SK-N-SH treated with all-trans-retinoic acid at 6 μM for 48 hours (cell line): ENCODE results near the gene FNTB.

Experiments
- ATAC-seq: fragments of 200-7000 bp; cut with Tn5 transposase; 3 replicates; pipeline ENCODE4 v1.9.1; 2020; ENCODE audit warnings: mild to moderate bottlenecking, moderate library complexity
- ARNTL ChIP-seq: fragments of 450-650 bp; formaldehyde crosslinking; IDR thresholded peaks from 2 replicates; pipeline ENCODE4 v1.5.0; 2020; ENCODE audit warnings: low read depth, mild to moderate bottlenecking, moderate library complexity, borderline replicate concordance
- BACH2 ChIP-seq: fragments of 250-450 bp; sonication (Bioruptor Pico); IDR thresholded peaks from 2 replicates; pipeline ENCODE4 v1.9.0; 2021; ENCODE audit warnings: mild to moderate bottlenecking, borderline replicate concordance
- CREB5 ChIP-seq: fragments of 250-450 bp; sonication (Bioruptor Pico); IDR thresholded peaks from 2 replicates; pipeline ENCODE4 v1.5.1; 2020; ENCODE audit warnings: low read depth, mild to moderate bottlenecking, moderate library complexity
- CSDC2 ChIP-seq: fragments of 250-450 bp; sonication (Bioruptor Pico); IDR thresholded peaks from 2 replicates; pipeline ENCODE4 v1.5.0; 2020; ENCODE audit warnings: mild to moderate bottlenecking, moderate library complexity
- CSRNP3 ChIP-seq: fragments of 250-450 bp; sonication (Bioruptor Pico); IDR thresholded peaks from 2 replicates; pipeline ENCODE4 v1.5.1; 2021; ENCODE audit warnings: mild to moderate bottlenecking, moderate library complexity
- ESRRG ChIP-seq: fragments of 250-450 bp; sonication (Bioruptor Pico); IDR thresholded peaks from 2 replicates; pipeline ENCODE4 v1.6.1; 2021; ENCODE audit warnings: mild to moderate bottlenecking
- ISL1 ChIP-seq: fragments of 250-450 bp; sonication (Bioruptor Pico); IDR thresholded peaks from 2 replicates; pipeline ENCODE4 v2.1.2; 2022; ENCODE audit warnings: mild to moderate bottlenecking, moderate library complexity
- OSR1 ChIP-seq: fragments of 250-450 bp; sonication (Bioruptor Pico); IDR thresholded peaks from 2 replicates; pipeline ENCODE4 v1.8.0; 2022; ENCODE audit warnings: moderate library complexity, mild to moderate bottlenecking, inconsistent platforms
- PATZ1 ChIP-seq: fragments of 250-450 bp; sonication (Bioruptor Pico); IDR thresholded peaks from 2 replicates; pipeline ENCODE4 v1.8.0; 2020; ENCODE audit warnings: mild to moderate bottlenecking, moderate library complexity, borderline replicate concordance
- PPARA ChIP-seq: fragments of 250-450 bp; sonication (Bioruptor Pico); IDR thresholded peaks from 2 replicates; pipeline ENCODE4 v1.5.0; 2020; ENCODE audit warnings: mild to moderate bottlenecking, borderline replicate concordance
- RARB ChIP-seq: fragments of 250-450 bp; sonication (Bioruptor Pico); IDR thresholded peaks from 2 replicates; pipeline ENCODE4 v1.8.0; 2021; ENCODE audit warnings: mild to moderate bottlenecking, moderate library complexity
- SNAI2 ChIP-seq: fragments of 250-450 bp; sonication (Bioruptor Pico); IDR thresholded peaks from 2 replicates; pipeline ENCODE4 v1.5.0; 2020; ENCODE audit warnings: mild to moderate bottlenecking, moderate library complexity
- TCF4 ChIP-seq: fragments of 250-450 bp; sonication (Bioruptor Pico); IDR thresholded peaks from 2 replicates; pipeline ENCODE4 v1.8.0; 2021; ENCODE audit warnings: mild to moderate bottlenecking, moderate library complexity, borderline replicate concordance
- TSHZ2 ChIP-seq: fragments of 250-450 bp; sonication (Bioruptor Pico); IDR thresholded peaks from 2 replicates; pipeline ENCODE4 v1.5.0; 2020; ENCODE audit warnings: mild to moderate bottlenecking, moderate library complexity
- ZC3H10 ChIP-seq: fragments of 250-450 bp; sonication (Bioruptor Pico); IDR thresholded peaks from 2 replicates; pipeline ENCODE4 v1.5.1; 2021; ENCODE audit warnings: mild to moderate bottlenecking, moderate library complexity
- ZFP3 ChIP-seq: fragments of 250-450 bp; sonication (Bioruptor Pico); IDR thresholded peaks from 2 replicates; pipeline ENCODE4 v1.5.0; 2020; ENCODE audit warnings: mild to moderate bottlenecking, moderate library complexity
- ZFP30 ChIP-seq: fragments of 450-650 bp; formaldehyde crosslinking; IDR thresholded peaks from 2 replicates; pipeline ENCODE4 v1.5.0; 2022; ENCODE audit warnings: mild to moderate bottlenecking, moderate library complexity
- ZNF565 ChIP-seq: fragments of 450-650 bp; formaldehyde crosslinking; conservative IDR thresholded peaks from 2 replicates; pipeline ENCODE4 v1.5.0; 2020; ENCODE audit warnings: low read depth, mild to moderate bottlenecking, moderate library complexity
- ZNF70 ChIP-seq: fragments of 450-650 bp; formaldehyde crosslinking; IDR thresholded peaks from 2 replicates; pipeline ENCODE4 v1.5.0; 2020; ENCODE audit warnings: mild to moderate bottlenecking, moderate library complexity
- ZNF8 ChIP-seq: fragments of 450-650 bp; formaldehyde crosslinking; IDR thresholded peaks from 2 replicates; pipeline ENCODE4 v1.5.0; 2020; ENCODE audit warnings: mild to moderate bottlenecking, moderate library complexity
- TF ChIP-seq, protein P1 (sequence below): fragments of 250-450 bp; sonication (Bioruptor Pico); IDR thresholded peaks from 2 replicates; pipeline ENCODE4 v1.8.0; 2021; ENCODE audit warnings: low read depth, mild to moderate bottlenecking, moderate library complexity, borderline replicate concordance

The FNTB gene

GRCh38 chr14:65077318-65077717, 90.6 kb downstream of the FNTB start:
- ATAC-seq, result no peak
- TF ChIP-seq SNAI2 (no peak), ZFP30 (CRISPR knock-in tag) (no peak), ISL1 (CRISPR knock-in tag) (no peak), OSR1 (CRISPR knock-in tag) (no peak), CSDC2 (CRISPR knock-in tag) (no peak), ESRRG (CRISPR knock-in tag) (no peak), ARNTL (CRISPR knock-in tag) (no peak), PATZ1 (CRISPR knock-in tag) (no peak), RARB (CRISPR knock-in tag) (no peak), CREB5 (CRISPR knock-in tag) (no peak), PPARA (CRISPR knock-in tag) (no peak), BACH2 (CRISPR knock-in tag) (no peak)
- TF ChIP-seq, protein P1, sequence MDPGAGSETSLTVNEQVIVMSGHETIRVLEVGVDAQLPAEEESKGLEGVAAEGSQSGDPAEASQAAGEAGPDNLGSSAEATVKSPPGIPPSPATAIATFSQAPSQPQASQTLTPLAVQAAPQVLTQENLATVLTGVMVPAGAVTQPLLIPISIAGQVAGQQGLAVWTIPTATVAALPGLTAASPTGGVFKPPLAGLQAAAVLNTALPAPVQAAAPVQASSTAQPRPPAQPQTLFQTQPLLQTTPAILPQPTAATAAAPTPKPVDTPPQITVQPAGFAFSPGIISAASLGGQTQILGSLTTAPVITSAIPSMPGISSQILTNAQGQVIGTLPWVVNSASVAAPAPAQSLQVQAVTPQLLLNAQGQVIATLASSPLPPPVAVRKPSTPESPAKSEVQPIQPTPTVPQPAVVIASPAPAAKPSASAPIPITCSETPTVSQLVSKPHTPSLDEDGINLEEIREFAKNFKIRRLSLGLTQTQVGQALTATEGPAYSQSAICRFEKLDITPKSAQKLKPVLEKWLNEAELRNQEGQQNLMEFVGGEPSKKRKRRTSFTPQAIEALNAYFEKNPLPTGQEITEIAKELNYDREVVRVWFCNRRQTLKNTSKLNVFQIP (CRISPR knock-in tag), result no peak

DNA sequence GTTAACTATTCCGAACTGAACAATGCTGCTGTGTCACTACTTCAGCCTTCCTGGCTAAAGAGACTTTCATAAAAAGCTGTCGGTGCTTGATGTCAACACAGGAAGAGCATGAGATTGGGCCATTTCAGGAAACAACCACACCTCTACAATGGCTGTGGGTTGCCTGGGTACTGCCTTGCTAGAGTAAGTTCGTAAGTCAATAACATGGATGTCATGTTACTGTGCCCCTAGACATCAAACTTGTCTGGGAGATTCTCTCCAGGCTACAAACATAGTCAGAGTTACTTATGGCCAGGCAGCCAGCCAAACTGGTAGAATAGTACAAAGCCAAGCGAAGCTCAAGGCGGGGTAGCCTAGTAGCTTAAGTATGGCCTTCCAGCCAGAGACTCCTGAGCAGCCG, 92.5 kb downstream of the FNTB start:
- no peak for TF ChIP-seq SNAI2
- no peak for TF ChIP-seq OSR1 (CRISPR knock-in tag)
- TF ChIP-seq ZNF70 (CRISPR knock-in tag), result no peak
- TF ChIP-seq ZFP3 (CRISPR knock-in tag), result no peak
- no peak for TF ChIP-seq CSDC2 (CRISPR knock-in tag)
- TF ChIP-seq, protein P1 (CRISPR knock-in tag), result no peak
- no peak for TF ChIP-seq ISL1 (CRISPR knock-in tag)
- no peak for TF ChIP-seq CSRNP3 (CRISPR knock-in tag)
- no peak for TF ChIP-seq ZNF8 (CRISPR knock-in tag)
- TF ChIP-seq TCF4, result no peak
- no peak for TF ChIP-seq ZC3H10
- TF ChIP-seq TSHZ2 (CRISPR knock-in tag), result no peak
- TF ChIP-seq ZNF565 (CRISPR knock-in tag), result no peak
- no peak for TF ChIP-seq ARNTL (CRISPR knock-in tag)
- TF ChIP-seq ESRRG (CRISPR knock-in tag), result no peak
- TF ChIP-seq CREB5 (CRISPR knock-in tag), result no peak
- no peak for TF ChIP-seq ZFP30 (CRISPR knock-in tag)
- no peak for ATAC-seq
